ENCODE results near the gene SRPX. TPM values are rescaled to one million over a fixed set of nuclear protein-coding genes. Genes with fewer than 3 reads are reported as not detected.

Gene SRPX
- total and polyA plus RNA-seq, 2 experiments from 2014 or later, result 101 to 189 TPM

GRCh38 chrX:38175139-38175538, 45.5 kb downstream of the SRPX start:
- no peaks in the 10 kb centered on the region for H3K79me2 ChIP-seq
- WGBS (ENCODE audit: low lambda C conversion rate, missing lambda C conversion rate), result 25% methylated on average over 3 of the region's 3 CpGs
- no peak overlapping the region for H3K4me2 ChIP-seq

GRCh38 chrX:38172596-38172995, 48.1 kb downstream of the SRPX start:
- Histone ChIP-seq H3K27me3 (no peaks in the 10 kb centered on the region), H3K9me2 (replicated peaks; ENCODE audit: insufficient read depth) (no peaks in the 10 kb centered on the region), H4K20me1 (ENCODE audit: insufficient read depth, poor library complexity, severe bottlenecking) (no peaks in the 10 kb centered on the region), H3K36me3 (replicated peaks; ENCODE audit: insufficient read depth, low read depth) (no peaks in the 10 kb centered on the region), H3K4me1 (ENCODE audit: insufficient read depth) (no peaks in the 10 kb centered on the region), H3K79me2 (no peaks in the 10 kb centered on the region), H3K4me3 (no peak overlapping the region), H3K9me3 (ENCODE audit: low read depth) (no peaks in the 10 kb centered on the region), H3K4me2 (no peak overlapping the region), H3K27ac (no peak overlapping the region), H2AFZ (no peak overlapping the region)
- DNase-seq (ENCODE audit: low spot score), result no peak
- TF ChIP-seq EZH2phosphoT487 (IDR thresholded peaks at IDR 0.05; ENCODE audit: low read depth, severe bottlenecking, unreplicated experiment) (no peak), CTCF (IDR thresholded peaks at IDR 0.05; ENCODE audit: poor library complexity) (no peak), EZH2 (IDR thresholded peaks at IDR 0.05; ENCODE audit: borderline replicate concordance) (no peak)
- 83% methylated on average over 3 of the region's 3 CpGs for WGBS (ENCODE audit: low lambda C conversion rate, missing lambda C conversion rate)

More at GRCh38 chrX:38175139-38175538, 45.5 kb downstream of the SRPX start:
- Histone ChIP-seq H3K4me3 (no peak overlapping the region), H3K9me2 (replicated peaks; ENCODE audit: insufficient read depth) (no peaks in the 10 kb centered on the region), H3K9me3 (ENCODE audit: low read depth) (no peaks in the 10 kb centered on the region), H2AFZ (no peak overlapping the region), H3K4me1 (ENCODE audit: insufficient read depth) (no peaks in the 10 kb centered on the region), H3K27me3 (no peaks in the 10 kb centered on the region), H3K27ac (no peak overlapping the region), H3K36me3 (replicated peaks; ENCODE audit: insufficient read depth, low read depth) (no peaks in the 10 kb centered on the region), H4K20me1 (ENCODE audit: insufficient read depth, poor library complexity, severe bottlenecking) (no peaks in the 10 kb centered on the region)
- TF ChIP-seq CTCF (IDR thresholded peaks at IDR 0.05; ENCODE audit: poor library complexity) (peak; percentile 54), EZH2phosphoT487 (IDR thresholded peaks at IDR 0.05; ENCODE audit: low read depth, severe bottlenecking, unreplicated experiment) (no peak)
- peak; percentile 53 for DNase-seq (ENCODE audit: low spot score)

DNA sequence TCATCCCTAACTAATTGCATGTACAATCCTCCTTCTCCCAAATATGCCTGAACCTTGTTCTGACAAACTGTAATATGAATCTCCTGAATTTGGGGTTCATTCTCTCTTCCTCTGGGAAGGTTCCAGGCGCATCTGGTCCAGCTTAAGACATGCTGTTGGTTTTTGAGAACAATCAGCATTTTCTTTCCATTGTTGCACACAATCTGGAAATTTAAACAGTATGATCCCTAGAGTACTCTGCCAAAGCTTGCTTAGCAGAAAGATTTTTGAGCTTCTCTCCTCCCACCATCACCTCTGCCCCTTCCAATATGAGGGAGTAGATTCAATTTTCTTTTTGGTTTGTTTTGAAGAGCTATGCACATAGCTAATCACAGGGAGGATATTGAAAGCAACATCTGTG, 50.1 kb downstream of the SRPX start:
- Histone ChIP-seq H3K9me2 (replicated peaks; ENCODE audit: insufficient read depth) (no peaks in the 10 kb centered on the region), H3K9me3 (ENCODE audit: low read depth) (no peaks in the 10 kb centered on the region), H3K27ac (no peak overlapping the region), H3K4me2 (no peak overlapping the region), H3K4me3 (no peak overlapping the region), H2AFZ (no peak overlapping the region), H4K20me1 (ENCODE audit: insufficient read depth, poor library complexity, severe bottlenecking) (no peaks in the 10 kb centered on the region), H3K4me1 (ENCODE audit: insufficient read depth) (no peaks in the 10 kb centered on the region), H3K36me3 (replicated peaks; ENCODE audit: insufficient read depth, low read depth) (no peaks in the 10 kb centered on the region), H3K27me3 (no peaks in the 10 kb centered on the region), H3K79me2 (no peaks in the 10 kb centered on the region)
- DNase-seq (ENCODE audit: low spot score), result no peak
- WGBS (ENCODE audit: low lambda C conversion rate, missing lambda C conversion rate), result 77% methylated on average over 1 of the region's 1 CpG
- no peak for TF ChIP-seq EZH2 (IDR thresholded peaks at IDR 0.05; ENCODE audit: borderline replicate concordance)
- TF ChIP-seq EZH2phosphoT487 (IDR thresholded peaks at IDR 0.05; ENCODE audit: low read depth, severe bottlenecking, unreplicated experiment), result no peak
- no peak for TF ChIP-seq CTCF (IDR thresholded peaks at IDR 0.05; ENCODE audit: poor library complexity)
